ENCODE measurements around the gene TRIM22. TPM values are rescaled to one million over a fixed set of nuclear protein-coding genes. Genes with fewer than 3 reads are reported as not detected.

Gene TRIM22
- total RNA-seq, 1 donor from 2014 or later, result 255 TPM

DNA sequence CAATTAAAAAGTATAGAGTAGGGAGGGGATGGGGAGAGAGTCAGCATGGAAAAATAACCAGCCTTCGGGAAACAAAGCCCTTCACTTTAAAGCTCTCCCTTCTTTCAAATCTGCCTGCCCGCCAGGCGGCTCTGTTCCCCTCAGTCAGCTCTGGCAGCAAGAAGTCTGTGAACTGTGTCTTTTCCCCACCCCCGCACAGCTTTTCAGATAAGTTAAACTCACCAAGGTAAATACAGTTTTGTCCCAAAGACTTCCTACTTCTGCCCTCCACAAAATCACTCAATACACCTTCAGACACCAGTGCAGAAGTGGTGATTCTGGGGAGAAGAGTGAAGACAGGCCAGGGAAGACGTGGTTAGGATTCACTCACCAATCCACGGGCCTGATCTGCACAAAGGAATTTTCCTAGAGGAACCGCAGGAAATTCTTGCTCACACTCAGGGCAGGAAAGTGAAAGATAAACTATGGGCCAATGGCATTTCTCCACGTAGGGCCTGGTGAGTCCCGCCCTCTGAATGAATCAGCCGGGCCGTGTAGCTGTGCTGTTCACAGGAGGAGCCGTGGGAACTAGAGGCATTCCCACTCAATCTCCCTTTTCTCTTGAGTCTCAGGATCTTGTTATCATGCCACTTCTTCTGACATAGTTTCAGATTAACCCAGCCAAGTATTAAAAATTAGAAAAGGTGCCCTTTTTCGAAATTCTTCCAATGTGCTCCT lies 4.8 kb upstream of the TRIM22 start, which contains the start of gene TRIM5:
TSS of gene TRIM5 (minus strand) at position 429 of the 717 bp plus-strand sequence. CDS start 4,897 bp downstream, outside the sequence.
- Mint-ChIP-seq H3K36me3 (ENCODE audit: low read depth) (peaks cover 31% of the 10 kb centered on the region), H3K9me3 (no peaks in the 10 kb centered on the region), H3K27ac (peak within 1 kb of the TSS; percentile 93), H3K4me1 (peaks cover 54% of the 10 kb centered on the region), H3K4me3 (peak within 1 kb of the TSS; percentile 93), H3K27me3 (no peaks in the 10 kb centered on the region)
- ATAC-seq (ENCODE audit: low read depth) (peak; percentile 77), DNase-seq (peak; percentile 58)
- ChIA-PET CTCF (interaction anchor here (0.7 to 4.3 kb wide), 18 partner anchors 10 to 667 kb away, joined by 3 to 52 read pairs (median 5); partner anchors contain the start of genes OR52N2 and TRIM34), POLR2A (interaction anchor here (0.6 to 3.6 kb wide), 10 partner anchors 11 to 731 kb away, joined by 3 to 36 read pairs (median 6); no protein-coding TSS in a partner anchor)
- TF ChIP-seq, protein P1, sequence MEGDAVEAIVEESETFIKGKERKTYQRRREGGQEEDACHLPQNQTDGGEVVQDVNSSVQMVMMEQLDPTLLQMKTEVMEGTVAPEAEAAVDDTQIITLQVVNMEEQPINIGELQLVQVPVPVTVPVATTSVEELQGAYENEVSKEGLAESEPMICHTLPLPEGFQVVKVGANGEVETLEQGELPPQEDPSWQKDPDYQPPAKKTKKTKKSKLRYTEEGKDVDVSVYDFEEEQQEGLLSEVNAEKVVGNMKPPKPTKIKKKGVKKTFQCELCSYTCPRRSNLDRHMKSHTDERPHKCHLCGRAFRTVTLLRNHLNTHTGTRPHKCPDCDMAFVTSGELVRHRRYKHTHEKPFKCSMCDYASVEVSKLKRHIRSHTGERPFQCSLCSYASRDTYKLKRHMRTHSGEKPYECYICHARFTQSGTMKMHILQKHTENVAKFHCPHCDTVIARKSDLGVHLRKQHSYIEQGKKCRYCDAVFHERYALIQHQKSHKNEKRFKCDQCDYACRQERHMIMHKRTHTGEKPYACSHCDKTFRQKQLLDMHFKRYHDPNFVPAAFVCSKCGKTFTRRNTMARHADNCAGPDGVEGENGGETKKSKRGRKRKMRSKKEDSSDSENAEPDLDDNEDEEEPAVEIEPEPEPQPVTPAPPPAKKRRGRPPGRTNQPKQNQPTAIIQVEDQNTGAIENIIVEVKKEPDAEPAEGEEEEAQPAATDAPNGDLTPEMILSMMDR (IDR thresholded peaks at IDR 0.05), result no peak
- intact Hi-C loops (cut with micrococcal nuclease), result loop anchor here (1.0 to 5.0 kb wide), 9 partner anchors 16 to 927 kb away; partner anchors contain the start of genes OR52N2, TAF10 and TRIM34

DNA sequence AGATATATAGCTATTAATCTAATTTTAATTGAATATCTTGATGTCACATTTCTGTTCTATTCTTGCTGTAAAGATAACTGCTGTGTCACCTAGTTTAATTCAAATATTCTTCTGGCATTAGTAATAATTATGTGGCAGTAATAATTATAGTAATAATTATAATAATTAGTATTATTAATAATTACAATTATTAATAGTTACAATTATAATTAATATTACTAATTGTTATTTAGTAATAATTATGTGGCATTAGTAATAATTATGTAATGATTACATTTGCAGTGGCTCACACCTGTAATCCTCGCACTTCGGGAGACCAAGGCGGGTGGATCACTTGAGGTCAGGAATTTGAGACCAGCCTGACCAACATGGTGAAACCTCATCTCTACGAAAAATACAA lies 3.2 kb upstream of the TRIM22 start:
- intact Hi-C loops (cut with micrococcal nuclease), result loop anchor here (5.0 kb wide), 1 partner anchor 926 kb away; the partner anchor contains the start of gene TAF10
- CTCF ChIA-PET, result interaction anchor here (2.8 to 4.3 kb wide), 2 partner anchors 19 to 26 kb away, joined by 10 to 52 read pairs; no protein-coding TSS in a partner anchor
- Mint-ChIP-seq H3K4me3 (no peak overlapping the region), H3K9me3 (no peaks in the 10 kb centered on the region), H3K27ac (no peak overlapping the region), H3K27me3 (no peaks in the 10 kb centered on the region), H3K36me3 (ENCODE audit: low read depth) (peaks cover 31% of the 10 kb centered on the region), H3K4me1 (peaks cover 55% of the 10 kb centered on the region)
- TF ChIP-seq, protein P1 (IDR thresholded peaks at IDR 0.05), result no peak
- DNase-seq (no peak), ATAC-seq (ENCODE audit: low read depth) (no peak)
- POLR2A ChIA-PET, result interaction anchor here (1.2 to 3.6 kb wide), 3 partner anchors 9 to 26 kb away, joined by 4 to 36 read pairs (median 24); no protein-coding TSS in a partner anchor

DNA sequence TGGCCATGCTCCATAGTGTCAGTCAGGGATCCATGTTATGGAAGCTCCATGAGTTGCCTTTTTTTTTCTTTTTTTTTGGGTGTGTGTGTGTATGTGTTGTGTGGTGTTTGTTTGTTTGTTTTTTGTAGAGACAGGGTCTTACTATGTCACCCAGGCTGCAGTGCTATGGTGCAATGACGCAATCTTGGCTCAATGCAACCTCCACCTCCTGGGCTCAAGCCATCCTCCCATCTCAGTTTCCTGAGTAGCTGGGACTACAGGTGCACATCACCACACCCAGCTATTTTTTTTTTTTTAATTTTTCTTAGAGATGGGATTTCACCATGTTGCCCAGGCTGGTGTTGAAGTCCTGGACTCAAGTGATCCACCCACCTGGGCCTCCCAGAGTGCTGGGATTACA lies 1.1 kb upstream of the TRIM22 start:
- peaks cover 39% of the 10 kb centered on the region for H3K36me3 Mint-ChIP-seq (ENCODE audit: low read depth)
- TF ChIP-seq, protein P1 (IDR thresholded peaks at IDR 0.05), result no peak
- H3K4me1 Mint-ChIP-seq, result peaks cover 62% of the 10 kb centered on the region
- H3K4me3 Mint-ChIP-seq, result no peak overlapping the region
- ATAC-seq (ENCODE audit: low read depth) (no peak), DNase-seq (no peak)
- CTCF ChIA-PET, result no interaction called here
- H3K27ac Mint-ChIP-seq, result peak overlapping the region; percentile 76
- H3K27me3 Mint-ChIP-seq, result no peaks in the 10 kb centered on the region
- no peaks in the 10 kb centered on the region for H3K9me3 Mint-ChIP-seq
- POLR2A ChIA-PET, result interaction anchor here (0.5 to 4.7 kb wide), 4 partner anchors 12 to 100 kb away, joined by 3 to 60 read pairs (median 14); partner anchors contain the start of gene TRIM34
- intact Hi-C loops (cut with micrococcal nuclease), result loop anchor here (5.0 kb wide), 1 partner anchor 924 kb away; the partner anchor contains the start of gene TAF10

DNA sequence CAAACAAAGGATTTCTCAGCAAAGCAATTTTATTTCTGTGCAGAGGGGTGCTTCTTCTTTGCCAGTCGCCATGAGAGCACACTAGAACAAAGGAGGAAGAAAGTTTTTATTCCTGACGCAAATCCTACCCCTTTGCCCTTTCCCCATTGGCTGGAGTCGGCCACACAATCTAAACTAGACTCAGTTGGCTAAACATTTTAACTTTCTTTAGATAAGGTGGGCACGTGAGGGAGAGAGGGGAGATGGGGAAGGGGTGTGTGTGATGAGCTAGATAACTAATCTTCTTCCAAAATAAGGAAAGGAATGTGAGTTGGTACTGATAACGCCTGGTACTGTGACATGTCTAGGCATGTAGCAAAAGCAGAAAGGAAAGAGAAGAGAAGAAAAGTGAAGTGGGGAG lies 626 bp downstream of the TRIM22 start:
- Mint-ChIP-seq H3K9me3 (no peaks in the 10 kb centered on the region), H3K4me3 (peak overlapping the region; percentile 96), H3K36me3 (ENCODE audit: low read depth) (peaks cover 45% of the 10 kb centered on the region), H3K4me1 (peaks cover 62% of the 10 kb centered on the region), H3K27me3 (no peaks in the 10 kb centered on the region), H3K27ac (peak overlapping the region; percentile 94)
- CTCF ChIA-PET, result interaction anchor here (1.0 to 1.3 kb wide), 6 partner anchors 10 to 65 kb away, joined by 3 to 4 read pairs (median 3); partner anchors contain the start of gene TRIM34
- POLR2A ChIA-PET, result interaction anchor here (0.6 to 4.7 kb wide), 13 partner anchors 11 to 1947 kb away, joined by 3 to 60 read pairs (median 5); partner anchors contain the start of genes ARFIP2, OR52N2, SMPD1 and TIMM10B
- DNase-seq (no peak), ATAC-seq (ENCODE audit: low read depth) (no peak)
- TF ChIP-seq, protein P1 (IDR thresholded peaks at IDR 0.05), result no peak
- intact Hi-C loops (cut with micrococcal nuclease), result loop anchor here (10.0 kb wide), 1 partner anchor 1085 kb away; the partner anchor contains the start of gene TRIM68

Measured in activated B cell treated with CpG ODN at 0.5 μM for 24 hours (primary cell).